ENCODE measurements around the gene SLC7A11.

Gene SLC7A11

DNA sequence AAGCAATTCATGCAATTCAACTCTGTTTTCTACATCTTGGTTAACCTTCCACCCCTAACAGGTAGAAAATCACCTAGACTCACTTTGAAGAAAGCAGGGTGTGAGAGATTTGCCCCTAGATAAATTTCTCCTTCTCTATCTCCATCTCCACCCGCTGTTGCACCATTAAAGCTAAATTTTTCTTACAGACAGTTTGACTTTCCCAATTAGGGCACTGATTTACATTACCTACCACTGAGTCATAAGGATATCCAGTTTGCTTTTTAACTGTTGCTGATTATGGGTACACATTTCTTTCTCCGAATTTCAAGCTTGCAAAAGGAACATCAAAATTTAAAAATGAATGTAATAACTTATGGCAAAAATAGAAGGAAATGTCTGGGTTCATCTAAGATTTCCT lies 13.0 kb downstream of the SLC7A11 start:
- no peaks in the 10 kb centered on the region for H3K27me3 ChIP-seq (ENCODE audit: insufficient read depth, poor library complexity, severe bottlenecking)
- DNase-seq (ENCODE audit: low read depth in 1 of 2, low spot score in 1 of 2), result no peak
- no peak overlapping the region for H3K27ac ChIP-seq (replicated peaks)
- H3K4me3 ChIP-seq (replicated peaks; ENCODE audit: insufficient read depth, low read length), result no peak overlapping the region
- TF ChIP-seq POLR2AphosphoS5 (IDR thresholded peaks at IDR 0.05; ENCODE audit: low read depth) (no peak), SPI1 (IDR thresholded peaks at IDR 0.05; ENCODE audit: borderline replicate concordance, low read depth) (no peak), GABPA (IDR thresholded peaks at IDR 0.05; ENCODE audit: low read depth) (no peak)
- TF ChIP-seq, protein P1, sequence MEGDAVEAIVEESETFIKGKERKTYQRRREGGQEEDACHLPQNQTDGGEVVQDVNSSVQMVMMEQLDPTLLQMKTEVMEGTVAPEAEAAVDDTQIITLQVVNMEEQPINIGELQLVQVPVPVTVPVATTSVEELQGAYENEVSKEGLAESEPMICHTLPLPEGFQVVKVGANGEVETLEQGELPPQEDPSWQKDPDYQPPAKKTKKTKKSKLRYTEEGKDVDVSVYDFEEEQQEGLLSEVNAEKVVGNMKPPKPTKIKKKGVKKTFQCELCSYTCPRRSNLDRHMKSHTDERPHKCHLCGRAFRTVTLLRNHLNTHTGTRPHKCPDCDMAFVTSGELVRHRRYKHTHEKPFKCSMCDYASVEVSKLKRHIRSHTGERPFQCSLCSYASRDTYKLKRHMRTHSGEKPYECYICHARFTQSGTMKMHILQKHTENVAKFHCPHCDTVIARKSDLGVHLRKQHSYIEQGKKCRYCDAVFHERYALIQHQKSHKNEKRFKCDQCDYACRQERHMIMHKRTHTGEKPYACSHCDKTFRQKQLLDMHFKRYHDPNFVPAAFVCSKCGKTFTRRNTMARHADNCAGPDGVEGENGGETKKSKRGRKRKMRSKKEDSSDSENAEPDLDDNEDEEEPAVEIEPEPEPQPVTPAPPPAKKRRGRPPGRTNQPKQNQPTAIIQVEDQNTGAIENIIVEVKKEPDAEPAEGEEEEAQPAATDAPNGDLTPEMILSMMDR (IDR thresholded peaks at IDR 0.05; ENCODE audit: insufficient read depth, low read length), result no peak
- TF ChIP-seq, protein P2, sequence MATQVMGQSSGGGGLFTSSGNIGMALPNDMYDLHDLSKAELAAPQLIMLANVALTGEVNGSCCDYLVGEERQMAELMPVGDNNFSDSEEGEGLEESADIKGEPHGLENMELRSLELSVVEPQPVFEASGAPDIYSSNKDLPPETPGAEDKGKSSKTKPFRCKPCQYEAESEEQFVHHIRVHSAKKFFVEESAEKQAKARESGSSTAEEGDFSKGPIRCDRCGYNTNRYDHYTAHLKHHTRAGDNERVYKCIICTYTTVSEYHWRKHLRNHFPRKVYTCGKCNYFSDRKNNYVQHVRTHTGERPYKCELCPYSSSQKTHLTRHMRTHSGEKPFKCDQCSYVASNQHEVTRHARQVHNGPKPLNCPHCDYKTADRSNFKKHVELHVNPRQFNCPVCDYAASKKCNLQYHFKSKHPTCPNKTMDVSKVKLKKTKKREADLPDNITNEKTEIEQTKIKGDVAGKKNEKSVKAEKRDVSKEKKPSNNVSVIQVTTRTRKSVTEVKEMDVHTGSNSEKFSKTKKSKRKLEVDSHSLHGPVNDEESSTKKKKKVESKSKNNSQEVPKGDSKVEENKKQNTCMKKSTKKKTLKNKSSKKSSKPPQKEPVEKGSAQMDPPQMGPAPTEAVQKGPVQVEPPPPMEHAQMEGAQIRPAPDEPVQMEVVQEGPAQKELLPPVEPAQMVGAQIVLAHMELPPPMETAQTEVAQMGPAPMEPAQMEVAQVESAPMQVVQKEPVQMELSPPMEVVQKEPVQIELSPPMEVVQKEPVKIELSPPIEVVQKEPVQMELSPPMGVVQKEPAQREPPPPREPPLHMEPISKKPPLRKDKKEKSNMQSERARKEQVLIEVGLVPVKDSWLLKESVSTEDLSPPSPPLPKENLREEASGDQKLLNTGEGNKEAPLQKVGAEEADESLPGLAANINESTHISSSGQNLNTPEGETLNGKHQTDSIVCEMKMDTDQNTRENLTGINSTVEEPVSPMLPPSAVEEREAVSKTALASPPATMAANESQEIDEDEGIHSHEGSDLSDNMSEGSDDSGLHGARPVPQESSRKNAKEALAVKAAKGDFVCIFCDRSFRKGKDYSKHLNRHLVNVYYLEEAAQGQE (IDR thresholded peaks at IDR 0.05; ENCODE audit: insufficient replicate concordance, low read depth), result no peak

DNA sequence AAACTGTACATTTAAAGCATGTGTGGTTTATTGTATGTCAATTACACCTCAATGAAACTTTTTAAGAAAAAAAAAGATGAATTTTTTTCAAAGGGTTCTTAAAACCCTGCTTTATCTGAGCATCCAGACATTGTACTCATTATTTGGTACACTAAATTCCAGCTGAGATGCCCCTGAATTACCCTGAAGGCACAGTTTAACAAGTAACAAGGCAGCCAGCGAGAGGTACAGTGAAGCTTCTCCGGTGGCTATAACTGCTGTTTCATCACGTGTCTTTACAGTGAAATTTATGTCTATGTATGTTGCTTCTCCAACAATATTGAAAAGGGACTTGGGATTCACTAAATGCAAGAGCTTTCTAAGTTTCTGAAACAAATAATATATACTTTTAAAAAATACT lies 15.8 kb downstream of the SLC7A11 start:
- no peak for DNase-seq (ENCODE audit: low read depth in 1 of 2, low spot score in 1 of 2)
- no peak overlapping the region for H3K4me3 ChIP-seq (replicated peaks; ENCODE audit: insufficient read depth, low read length)
- TF ChIP-seq GABPA (IDR thresholded peaks at IDR 0.05; ENCODE audit: low read depth) (no peak), SPI1 (IDR thresholded peaks at IDR 0.05; ENCODE audit: borderline replicate concordance, low read depth) (no peak), POLR2AphosphoS5 (IDR thresholded peaks at IDR 0.05; ENCODE audit: low read depth) (no peak)
- TF ChIP-seq, protein P2 (IDR thresholded peaks at IDR 0.05; ENCODE audit: insufficient replicate concordance, low read depth), result no peak
- no peaks in the 10 kb centered on the region for H3K27me3 ChIP-seq (ENCODE audit: insufficient read depth, poor library complexity, severe bottlenecking)
- H3K27ac ChIP-seq (replicated peaks), result no peak overlapping the region

DNA sequence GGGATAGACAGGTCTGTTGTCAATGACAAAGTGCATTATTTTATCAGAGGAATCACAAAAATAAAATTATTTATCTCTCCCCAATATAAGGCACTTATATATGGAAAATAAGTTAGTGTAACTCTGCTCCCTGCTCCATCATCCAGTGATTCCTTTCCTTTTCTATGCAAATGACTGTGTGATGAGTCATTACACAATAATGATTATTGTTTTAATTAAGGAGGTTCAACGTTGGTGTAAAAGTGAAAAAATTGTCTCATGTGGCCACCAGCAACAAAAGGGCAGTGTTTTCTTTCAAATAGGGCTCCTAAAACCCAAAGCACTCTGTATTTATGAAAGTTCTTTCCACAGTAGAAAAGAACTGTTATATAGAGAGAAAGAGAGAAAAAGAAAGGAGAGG lies 16.7 kb downstream of the SLC7A11 start:
- Histone ChIP-seq H3K4me3 (replicated peaks; ENCODE audit: insufficient read depth, low read length) (no peak overlapping the region), H3K27ac (replicated peaks) (no peak overlapping the region), H3K27me3 (ENCODE audit: insufficient read depth, poor library complexity, severe bottlenecking) (no peaks in the 10 kb centered on the region)
- TF ChIP-seq SPI1 (IDR thresholded peaks at IDR 0.05; ENCODE audit: borderline replicate concordance, low read depth) (no peak), POLR2AphosphoS5 (IDR thresholded peaks at IDR 0.05; ENCODE audit: low read depth) (no peak), GABPA (IDR thresholded peaks at IDR 0.05; ENCODE audit: low read depth) (no peak)
- TF ChIP-seq, protein P1 (IDR thresholded peaks at IDR 0.05; ENCODE audit: insufficient read depth, low read length), result no peak
- TF ChIP-seq, protein P2 (IDR thresholded peaks at IDR 0.05; ENCODE audit: insufficient replicate concordance, low read depth), result no peak
- DNase-seq (ENCODE audit: low read depth in 1 of 2, low spot score in 1 of 2), result no peak

Data from HL-60 (cell line).